NB4 (cell line): ENCODE results near the gene GLIPR1L2.
"Not testable (repeated sequence)": the region's sequence is repeated elsewhere in the genome, so short reads cannot be mapped to it uniquely, and the experiment has no call there.

Experiments used
- DNase-seq: peaks from one replicate; pipeline ENCODE4 v3.0.0; 2010; ENCODE audit warnings: low read depth
- H3K4me3 ChIP-seq: one replicate; pipeline ENCODE4 v1.5.1; 2011; ENCODE audit warnings: mild to moderate bottlenecking, low read depth, low read length, moderate library complexity
- CTCF ChIP-seq: IDR thresholded peaks from one replicate; pipeline ENCODE4 v1.5.1; 2012; ENCODE audit warnings: low read depth, low read length
- MYC ChIP-seq: IDR thresholded peaks from 2 replicates; pipeline ENCODE4 v1.6.1; 2011; ENCODE audit warnings: low read depth, low read length
- POLR2A ChIP-seq: IDR thresholded peaks from 2 replicates; pipeline ENCODE4 v1.6.1; 2011; ENCODE audit warnings: mild to moderate bottlenecking; ENCODE audit not compliant: insufficient read length; ENCODE audit errors: extremely low read depth
- TF ChIP-seq, protein P1 (sequence below): IDR thresholded peaks from 2 replicates; pipeline ENCODE4 v1.6.1; 2011; ENCODE audit warnings: low read depth, low read length

GLIPR1L2 gene

GRCh38 chr12:75390899-75391538, at the start of gene GLIPR1L2:
GLIPR1L2 (plus strand) TSS chr12:75391089; CDS start chr12:75391117, 28 bp downstream.
- peak within 1 kb of the TSS; percentile 70 for H3K4me3 ChIP-seq
- DNase-seq, result peak; percentile 99
- TF ChIP-seq, protein P1, sequence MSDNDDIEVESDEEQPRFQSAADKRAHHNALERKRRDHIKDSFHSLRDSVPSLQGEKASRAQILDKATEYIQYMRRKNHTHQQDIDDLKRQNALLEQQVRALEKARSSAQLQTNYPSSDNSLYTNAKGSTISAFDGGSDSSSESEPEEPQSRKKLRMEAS, result 0 out of 2 replicates have a peak, but pooled peaks have one; percentile 12
- TF ChIP-seq MYC, result no peak
- peak; percentile 87 for TF ChIP-seq CTCF
- peak; percentile 42 for TF ChIP-seq POLR2A

DNA sequence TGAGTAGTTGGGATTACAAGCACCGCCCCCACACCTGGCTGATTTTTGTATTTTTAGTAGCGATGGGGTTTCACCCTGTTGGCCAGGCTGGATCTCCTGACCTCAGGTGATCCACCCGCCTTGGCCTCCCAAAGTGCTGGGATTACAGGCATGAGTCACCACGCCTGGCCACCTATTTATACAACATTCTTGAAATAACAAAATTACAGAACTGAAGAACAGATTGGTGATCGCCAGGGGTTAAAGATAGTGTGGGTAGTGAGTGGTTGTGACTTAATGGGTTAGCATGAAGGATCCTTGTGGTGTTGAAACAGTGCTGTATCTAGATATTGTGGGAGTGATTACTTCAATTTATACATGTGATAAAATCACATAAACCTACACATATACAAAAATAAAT, 49.0 kb upstream of the GLIPR1L2 start:
- no peak overlapping the region for H3K4me3 ChIP-seq
- no peak for DNase-seq
- TF ChIP-seq MYC (no peak), CTCF (no peak), POLR2A (no peak)
- TF ChIP-seq, protein P1, result no peak

GRCh38 chr12:75345531-75345930, 45.4 kb upstream of the GLIPR1L2 start:
- TF ChIP-seq, protein P1, result no peak
- no peak for TF ChIP-seq POLR2A
- TF ChIP-seq CTCF, result no peak
- TF ChIP-seq MYC, result no peak

GRCh38 chr12:75346215-75346614, 44.7 kb upstream of the GLIPR1L2 start:
- H3K4me3 ChIP-seq, DNase-seq: not testable (repeated sequence)

More at GRCh38 chr12:75345531-75345930, 45.4 kb upstream of the GLIPR1L2 start:
- DNase-seq, result no peak
- no peak overlapping the region for H3K4me3 ChIP-seq

DNA sequence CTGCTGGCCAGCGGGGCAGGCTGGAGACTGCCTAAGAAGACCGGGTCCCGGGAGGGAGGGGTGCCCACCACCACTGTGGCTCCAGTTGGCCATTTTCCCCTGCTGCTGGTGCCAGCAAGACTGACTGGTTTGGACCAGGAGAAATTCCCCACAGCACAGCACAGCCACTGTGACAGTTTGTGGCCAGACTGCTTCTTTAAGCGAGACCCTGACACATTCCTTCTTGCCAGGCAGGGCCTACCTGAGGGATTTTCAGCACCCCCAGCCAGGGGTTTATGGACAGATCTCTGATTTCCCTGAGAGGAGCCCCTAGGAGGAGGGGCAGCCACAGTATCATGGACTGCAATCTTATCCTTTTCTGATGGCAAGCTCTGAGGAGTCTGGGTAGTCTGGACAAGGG, 40.9 kb upstream of the GLIPR1L2 start:
- no peak for TF ChIP-seq POLR2A
- no peak for TF ChIP-seq CTCF
- TF ChIP-seq, protein P1, result no peak
- no peak for TF ChIP-seq MYC
- no peak overlapping the region for H3K4me3 ChIP-seq
- DNase-seq, result no peak

- no peak for DNase-seq
- TF ChIP-seq, protein P1, result no peak
- TF ChIP-seq CTCF (no peak), POLR2A (no peak), MYC (no peak)
- H3K4me3 ChIP-seq, result no peak overlapping the region
Observed at GRCh38 chr12:75350413-75350812, 40.5 kb upstream of the GLIPR1L2 start.
